Brain pericyte (primary cell): ENCODE data around the gene IKBKE.

Experiments used
- DNase-seq: peaks from one replicate; pipeline ENCODE4 v3.0.0-alpha.2; 2012; ENCODE audit warnings: low read depth, low spot score

The IKBKE gene

DNA sequence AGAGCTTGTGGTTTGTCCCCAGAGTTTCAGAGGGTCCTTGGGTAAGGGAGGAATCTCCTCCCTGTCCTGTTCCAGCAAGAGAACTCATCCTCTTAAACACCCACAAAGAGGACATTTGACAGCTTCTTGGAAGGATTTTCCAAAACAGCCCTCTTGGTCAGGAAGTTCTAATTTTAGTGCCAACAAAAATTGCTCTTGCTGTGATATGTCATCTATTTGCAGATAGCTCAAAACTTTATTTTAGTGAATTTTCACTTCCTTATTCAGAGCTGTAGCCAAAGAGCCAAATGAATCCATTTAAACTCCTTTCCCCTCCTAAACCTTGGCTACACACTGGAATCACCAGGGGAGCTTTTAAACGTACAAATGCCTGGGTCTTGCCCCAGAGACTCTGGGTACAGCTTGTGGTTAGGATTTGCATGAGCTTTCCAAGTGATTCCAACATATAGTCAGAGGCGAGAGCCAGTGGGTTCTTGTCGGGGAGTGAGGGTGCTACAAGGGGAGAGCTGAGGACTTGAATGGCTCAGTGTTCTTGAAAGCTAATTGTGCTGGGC is 25.3 kb downstream of the IKBKE start:
- no peak for DNase-seq

DNA sequence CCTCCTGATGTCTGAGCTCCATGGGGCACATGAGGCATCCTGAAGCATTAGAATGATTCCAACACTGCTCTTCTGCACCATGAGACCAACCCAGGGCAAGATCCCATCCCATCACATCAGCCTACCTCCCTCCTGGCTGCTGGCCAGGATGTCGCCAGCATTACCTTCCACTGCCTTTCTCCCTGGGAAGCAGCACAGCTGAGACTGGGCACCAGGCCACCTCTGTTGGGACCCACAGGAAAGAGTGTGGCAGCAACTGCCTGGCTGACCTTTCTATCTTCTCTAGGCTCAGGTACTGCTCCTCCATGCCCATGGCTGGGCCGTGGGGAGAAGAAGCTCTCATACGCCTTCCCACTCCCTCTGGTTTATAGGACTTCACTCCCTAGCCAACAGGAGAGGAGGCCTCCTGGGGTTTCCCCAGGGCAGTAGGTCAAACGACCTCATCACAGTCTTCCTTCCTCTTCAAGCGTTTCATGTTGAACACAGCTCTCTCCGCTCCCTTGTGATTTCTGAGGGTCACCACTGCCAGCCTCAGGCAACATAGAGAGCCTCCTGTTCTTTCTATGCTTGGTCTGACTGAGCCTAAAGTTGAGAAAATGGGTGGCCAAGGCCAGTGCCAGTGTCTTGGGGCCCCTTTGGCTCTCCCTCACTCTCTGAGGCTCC is 26.0 kb downstream of the IKBKE start:
- no peak for DNase-seq

DNA sequence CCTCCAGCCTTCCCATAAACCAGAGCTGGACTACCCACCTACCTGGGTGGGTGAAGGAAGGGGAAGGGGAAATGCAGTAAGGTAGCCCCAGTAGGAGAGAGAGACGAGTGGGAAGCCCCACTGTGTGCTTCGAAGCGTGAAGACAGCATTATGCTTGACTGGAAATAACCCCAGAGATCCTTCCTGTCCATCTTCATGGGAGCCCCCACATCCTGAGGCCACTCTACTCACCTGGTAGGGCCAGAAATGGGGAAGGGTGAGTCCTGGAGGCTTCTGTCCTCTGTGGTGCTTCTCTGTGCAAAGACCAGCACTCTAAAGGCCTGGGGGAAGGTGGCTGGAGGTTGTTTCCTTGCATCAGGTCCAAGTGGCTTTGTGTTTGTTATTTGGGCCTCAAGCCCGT is 27.1 kb downstream of the IKBKE start:
- no peak for DNase-seq

DNA sequence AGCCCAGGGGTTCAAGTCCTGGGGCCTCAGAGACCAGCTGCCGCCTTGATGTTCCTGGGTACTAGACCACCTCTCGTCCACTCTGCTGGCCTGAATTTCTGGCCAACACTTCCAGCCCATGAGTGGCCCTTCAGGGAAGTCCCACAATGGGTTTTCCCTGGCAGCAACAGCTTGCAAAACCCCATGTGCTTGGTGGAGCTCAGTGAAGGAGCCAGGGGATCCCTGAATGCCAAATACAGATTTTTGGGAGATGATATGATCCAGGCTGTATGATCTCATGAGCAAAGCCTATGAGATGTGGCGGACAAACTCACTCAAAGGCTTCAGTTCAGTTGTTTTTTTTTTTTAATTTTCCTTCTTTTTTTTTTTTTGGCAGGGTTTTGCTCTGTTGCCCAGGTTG is 27.5 kb downstream of the IKBKE start:
- no peak for DNase-seq

DNA sequence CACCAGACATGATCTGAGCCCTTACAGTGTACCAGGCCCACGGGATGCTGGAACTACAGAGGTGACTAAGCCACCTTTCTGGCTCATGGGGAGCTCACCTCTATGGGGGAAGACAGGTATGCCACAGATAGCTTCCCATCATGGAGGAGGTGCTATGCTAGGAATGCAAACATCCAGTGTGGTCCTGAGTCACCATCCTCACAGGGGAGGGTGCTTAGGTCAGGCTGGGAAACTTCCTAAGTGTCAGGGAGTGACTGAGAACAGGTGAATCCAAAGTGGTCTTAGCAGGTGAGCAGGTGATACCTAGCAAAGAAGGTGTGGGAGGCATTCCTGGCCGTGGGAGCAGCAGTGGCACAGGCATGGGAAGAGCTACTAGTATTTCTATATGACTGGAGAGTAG is 28.4 kb downstream of the IKBKE start:
- no peak for DNase-seq

DNA sequence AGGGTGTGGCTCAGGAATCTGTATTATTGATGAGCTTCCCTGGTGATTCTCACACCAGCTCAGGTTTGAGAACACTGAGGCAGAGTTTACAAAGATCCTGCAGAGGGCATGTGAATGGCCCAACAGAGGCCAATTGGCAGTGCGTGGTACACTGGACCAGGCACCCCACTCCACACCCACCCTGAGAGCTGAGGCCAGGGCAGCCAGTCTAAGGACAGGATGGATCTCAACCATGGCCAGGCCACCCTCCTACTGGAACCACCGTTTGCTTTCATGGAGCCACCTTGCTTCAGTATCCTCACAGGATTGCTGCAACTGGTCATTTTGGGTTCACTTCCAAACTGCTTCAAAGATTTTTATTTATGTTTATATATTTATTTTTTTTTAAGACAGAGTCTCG is 29.8 kb downstream of the IKBKE start:
- DNase-seq, result no peak

DNA sequence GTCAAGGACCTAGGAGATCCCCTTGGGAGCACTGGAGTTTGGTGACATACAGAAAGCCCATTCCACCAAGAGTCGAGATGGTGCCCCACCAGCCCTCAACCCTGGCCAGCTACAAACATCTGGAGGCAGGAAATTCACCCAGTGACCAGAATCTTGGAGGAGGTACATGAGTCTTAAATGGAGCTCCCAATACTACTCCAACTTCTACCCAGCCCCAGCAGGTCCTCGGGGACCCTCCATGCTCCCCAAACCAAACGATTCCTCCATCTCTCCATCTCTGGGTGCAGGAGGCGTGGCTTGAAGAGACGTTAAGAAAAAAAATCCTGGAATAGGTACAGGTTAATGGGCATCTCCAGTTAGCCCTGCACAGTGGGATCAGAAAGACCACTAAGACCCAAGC is 31.6 kb downstream of the IKBKE start:
- DNase-seq, result no peak

DNA sequence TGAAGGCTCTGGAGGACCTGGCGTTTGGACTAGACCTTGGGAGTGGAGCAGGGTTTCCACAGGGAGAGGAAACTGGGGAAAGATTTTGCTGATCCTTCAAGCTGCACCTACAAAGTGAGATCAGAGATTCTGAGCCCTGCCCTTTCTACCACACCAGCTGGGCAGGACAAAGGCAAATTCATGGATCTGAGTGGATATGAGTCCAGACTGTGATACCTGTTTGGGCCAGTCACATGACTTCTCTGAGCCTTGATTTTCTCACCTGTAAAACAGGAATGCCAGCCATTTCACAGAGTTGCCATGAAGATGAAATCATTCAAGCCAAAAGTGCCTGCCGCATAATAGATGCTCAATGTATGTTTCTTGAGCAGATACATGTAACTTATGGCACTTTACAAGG is 32.1 kb downstream of the IKBKE start:
- no peak for DNase-seq

DNA sequence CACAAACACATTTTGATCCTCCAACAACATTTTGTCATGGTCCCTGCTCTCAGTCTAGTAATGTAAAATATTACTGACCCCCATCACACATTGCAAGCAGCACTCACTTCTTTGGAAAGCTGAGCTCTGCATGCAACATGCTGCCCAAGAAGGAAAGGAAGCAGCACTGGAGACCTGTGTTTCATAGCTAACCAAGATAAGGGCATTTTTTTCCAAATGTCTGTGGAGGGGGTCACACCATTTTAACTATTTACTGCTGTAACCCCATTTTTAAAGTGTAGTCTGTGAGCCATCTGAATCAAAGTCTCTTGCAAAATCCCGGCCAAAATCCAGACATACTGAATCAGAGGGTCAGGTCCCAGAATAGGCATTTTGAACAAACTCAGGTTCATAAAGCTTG is 32.5 kb downstream of the IKBKE start:
- no peak for DNase-seq

DNA sequence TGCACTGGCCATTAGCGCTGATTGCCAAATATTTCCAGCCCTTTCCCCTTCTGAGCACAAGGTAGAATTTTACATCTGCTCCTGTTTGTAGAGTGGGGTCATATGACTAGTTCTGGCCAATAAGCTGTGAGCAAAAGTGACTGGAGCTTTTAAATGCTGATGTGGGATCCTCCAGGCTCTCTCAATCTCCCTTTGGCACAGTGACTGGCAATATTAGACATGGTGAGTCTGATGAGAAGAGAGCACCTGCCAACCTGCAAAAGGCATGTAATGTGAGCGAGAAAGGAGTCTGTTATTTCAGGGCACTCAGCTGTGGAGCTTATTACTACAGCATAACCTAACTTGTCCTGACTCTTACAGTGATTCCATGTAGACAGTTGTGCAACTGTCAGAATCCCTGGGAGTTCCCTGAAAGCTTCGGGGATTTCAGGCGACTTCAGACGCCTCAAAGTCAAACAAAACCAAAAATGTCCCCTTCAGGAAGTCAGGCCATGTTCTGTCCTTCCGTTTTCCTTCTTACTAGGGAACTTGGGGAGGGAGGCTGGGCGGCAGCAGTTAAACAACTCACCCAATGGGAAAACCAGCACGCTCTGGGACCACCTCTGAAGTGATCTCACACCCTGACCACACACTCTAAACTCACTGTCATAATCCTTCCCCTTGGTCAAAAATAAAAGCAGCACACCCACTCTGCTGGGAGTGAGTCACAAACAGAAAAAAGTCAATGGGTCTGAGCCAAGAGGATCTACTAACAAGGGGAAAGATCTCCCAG is 33.5 kb downstream of the IKBKE start:
- DNase-seq, result peak; percentile 55

DNA sequence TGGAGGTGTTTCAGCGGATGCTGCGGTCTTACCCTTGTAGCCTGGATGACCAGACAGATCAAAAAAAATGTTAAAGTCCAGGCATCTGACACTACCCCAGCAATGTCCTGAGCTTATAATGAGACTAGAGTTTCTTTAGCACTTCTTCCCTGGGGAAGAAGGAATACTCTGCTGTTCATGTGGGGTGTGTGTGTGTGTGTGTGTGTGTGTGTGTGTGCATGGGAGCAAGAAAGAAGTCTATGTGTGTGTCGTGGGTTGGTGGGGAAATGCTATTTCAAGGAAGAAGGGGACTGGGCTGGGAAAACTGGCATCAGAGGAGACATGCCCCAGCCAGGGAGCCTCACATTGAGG is 34.1 kb downstream of the IKBKE start:
- no peak for DNase-seq

DNA sequence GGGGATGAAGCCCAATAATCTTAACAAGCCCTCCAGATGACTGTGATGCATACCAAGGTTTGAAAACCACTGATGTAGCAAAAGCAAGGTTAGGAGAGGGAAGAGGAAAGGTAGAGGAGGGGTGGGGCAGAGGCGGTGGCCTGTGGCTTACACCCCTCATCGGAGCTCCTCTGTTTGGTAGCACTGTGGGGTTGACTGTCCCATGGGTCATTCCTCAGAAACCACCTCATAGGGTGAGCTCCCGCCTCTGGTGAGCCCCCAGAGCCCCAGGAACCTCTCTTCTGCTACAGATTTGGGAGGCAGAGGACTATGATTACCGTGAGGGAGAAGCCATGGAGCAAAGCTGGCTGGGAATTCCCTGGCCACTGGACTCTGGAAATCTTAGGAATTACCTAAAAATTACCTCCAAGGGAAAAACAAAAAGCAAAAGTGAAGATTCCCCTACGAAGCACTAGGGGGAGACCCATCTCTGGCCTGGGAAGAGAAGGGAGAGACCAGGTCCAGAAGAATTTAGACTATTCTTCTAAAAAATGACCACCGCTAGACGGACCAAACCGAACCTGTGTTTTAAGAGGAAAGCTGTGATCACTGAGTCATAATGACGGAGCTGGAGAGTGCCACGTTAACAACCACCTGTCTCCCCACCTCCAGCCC is 35.6 kb downstream of the IKBKE start:
- no peak for DNase-seq

DNA sequence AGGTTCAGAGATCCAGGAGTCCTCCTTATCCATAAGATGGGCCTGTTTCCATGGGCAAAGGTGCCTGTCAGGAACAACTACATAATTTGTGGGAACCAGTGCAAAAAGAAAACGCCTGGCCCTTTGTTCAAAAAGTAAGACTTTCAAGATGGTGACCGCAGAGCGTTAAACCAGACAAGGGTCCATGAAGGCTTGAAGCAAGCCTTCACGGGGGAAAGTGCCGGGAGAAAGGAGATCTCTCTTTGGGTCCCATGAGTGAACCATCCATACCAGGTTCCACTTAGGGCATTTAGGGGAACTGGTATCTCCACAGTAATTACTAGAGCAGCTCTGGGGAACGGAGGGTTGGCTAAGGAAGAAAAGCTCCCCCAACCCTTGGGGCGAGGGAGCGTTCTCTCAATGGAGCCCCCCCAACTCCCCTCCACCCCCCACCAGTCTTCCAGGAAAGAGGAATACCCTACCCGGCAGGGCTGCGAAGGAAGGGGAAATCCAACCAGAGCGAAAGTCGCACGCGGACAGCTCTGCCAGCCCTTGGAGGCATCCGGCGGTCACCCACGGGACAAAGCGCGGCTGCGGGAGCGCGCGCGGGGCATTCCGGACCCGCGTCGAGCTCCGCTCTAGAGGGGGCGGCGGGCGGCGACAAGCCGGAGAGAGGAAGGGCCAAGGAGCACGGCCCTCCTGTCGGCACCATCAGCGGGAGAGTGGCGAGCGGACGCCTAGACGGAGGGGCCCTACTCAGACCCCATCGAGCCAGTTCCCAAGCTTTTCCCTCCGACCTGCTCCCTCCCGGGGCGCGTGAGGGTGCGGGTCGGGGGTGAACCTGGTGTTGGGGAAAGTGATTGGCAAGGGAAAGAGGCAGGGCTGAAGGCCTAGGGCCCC is 36.4 kb downstream of the IKBKE start:
- DNase-seq, result no peak

DNA sequence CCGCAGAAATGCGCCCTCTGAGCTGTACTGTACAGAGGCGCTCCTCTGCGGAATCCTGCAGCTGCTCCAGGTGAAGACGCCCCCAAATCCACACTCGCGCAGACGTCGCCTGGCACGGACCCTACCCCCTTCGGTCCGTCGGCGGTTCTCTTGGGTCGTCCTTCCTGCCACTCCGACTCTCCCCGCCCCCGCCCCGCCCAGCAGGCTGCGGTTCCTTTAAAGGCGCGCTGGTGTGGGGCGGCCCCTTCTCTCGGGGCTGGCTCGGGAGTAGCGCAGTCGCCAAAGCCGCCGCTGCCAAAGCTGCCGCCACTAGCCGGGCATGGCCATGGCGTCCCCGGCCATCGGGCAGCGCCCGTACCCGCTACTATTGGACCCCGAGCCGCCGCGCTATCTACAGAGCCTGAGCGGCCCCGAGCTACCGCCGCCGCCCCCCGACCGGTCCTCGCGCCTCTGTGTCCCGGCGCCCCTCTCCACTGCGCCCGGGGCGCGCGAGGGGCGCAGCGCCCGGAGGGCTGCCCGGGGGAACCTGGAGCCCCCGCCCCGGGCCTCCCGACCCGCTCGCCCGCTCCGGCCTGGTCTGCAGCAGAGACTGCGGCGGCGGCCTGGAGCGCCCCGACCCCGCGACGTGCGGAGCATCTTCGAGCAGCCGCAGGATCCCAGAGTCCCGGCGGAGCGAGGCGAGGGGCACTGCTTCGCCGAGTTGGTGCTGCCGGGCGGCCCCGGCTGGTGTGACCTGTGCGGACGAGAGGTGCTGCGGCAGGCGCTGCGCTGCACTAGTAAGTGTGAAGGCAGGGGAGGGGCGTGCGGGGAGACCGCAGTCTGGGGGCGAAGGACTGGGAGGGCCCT is 37.2 kb downstream of the IKBKE start, which contains the start of gene RASSF5:
RASSF5 (plus strand) TSS at position 248 of the 846 bp plus-strand sequence; CDS start at position 320, 72 bp downstream.
- no peak for DNase-seq

DNA sequence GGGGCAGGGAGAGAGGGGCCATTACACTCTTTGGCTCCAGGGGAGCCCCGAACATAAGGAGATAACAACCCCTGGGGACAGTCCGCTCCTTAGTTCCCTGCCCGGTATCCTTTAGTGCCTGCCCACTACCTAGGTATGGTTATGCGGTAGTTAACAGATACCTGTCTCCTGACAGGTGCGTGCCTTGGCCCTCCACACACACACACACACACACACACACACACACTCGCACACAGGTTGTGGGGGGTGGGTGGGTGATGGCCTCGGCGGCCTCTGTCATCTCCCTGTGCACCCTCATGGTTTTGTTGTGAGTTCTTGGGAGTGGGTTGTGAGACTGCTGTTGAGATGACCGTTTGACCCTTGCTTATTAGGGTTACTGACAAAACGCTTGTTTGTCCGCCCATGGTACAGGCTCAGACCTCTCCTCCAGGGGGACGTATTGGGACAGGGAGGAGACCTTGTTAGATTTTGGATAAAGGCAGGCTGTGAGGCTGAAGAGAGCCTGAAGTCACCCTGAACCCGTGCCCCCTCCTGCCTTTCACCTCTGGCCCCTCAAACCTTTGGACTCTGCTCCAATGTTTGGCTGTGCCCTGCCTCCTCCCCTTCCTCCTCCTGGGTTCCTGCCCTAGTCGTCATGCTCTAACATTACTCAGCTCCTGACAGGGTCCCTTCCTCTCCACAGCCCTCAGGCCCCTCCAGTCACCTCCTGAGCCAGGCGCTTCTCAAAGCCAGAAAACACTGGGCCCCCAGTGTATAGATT is 38.0 kb downstream of the IKBKE start:
- no peak for DNase-seq

DNA sequence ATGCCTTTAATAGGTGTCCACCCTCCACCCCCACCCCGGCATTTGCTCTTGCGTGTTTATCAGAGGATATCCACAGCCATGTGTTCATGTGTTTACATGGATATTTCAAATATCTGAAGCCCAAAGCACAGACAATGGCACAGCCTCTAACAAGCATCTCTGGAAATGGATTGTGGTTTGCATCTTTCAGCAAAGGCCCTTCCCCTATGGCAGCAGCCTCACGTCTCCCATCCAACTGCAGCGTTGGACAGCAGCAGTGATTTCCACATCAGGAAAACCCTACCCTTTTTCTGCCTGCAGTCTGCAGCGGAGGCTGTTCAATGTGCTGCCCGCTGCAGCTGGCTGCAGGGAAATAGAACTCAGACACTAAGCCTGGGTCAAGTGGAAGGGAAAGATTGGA is 38.7 kb downstream of the IKBKE start:
- DNase-seq, result no peak

DNA sequence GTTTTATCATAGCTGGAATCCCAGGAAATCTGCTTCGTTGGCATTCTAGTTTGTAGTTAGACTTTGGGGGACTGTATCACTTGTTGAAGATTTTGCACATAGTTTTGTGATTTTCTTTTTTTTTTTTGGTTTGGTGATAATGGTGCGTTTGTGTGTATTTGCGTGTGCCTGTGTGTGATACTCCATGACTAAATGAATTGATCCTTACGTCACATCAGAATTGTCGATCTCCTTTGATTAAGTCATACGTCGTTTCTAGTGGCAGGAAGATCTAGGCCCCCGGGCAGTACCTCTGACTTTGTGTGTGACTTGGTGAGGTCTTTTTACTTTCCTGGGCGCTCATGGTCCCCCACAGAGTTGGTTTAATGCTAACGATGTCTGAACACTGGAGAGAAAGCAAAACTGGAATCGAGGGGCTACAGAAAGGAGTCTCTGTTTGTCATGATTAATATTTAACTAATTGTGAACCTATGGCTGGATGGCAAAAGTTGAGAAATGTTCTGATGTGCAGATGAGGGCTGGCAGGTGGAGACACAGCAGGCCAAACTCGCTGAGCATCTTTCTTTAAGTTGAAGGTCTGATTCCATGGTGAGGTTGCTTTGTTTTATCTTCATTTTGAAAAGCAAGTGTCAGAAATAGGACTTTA is 39.5 kb downstream of the IKBKE start:
- no peak for DNase-seq

DNA sequence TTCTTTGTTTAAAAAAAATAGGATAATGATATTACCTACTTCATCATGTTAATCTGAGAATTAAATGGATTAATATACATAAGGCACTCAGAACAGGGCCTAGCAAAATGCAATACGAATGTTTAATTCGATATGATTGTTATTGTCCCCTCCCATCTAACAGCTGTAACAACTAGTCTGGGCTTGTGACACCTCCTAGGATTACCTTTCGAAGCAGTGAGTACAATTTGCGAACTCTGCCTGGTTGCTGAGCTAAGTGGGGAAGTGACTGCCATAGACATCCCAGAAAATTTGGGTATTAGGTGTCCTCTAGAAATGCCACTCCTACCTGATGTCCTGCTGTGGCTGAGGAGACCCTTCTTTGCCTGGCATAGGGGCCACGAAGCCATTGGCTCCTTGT is 40.1 kb downstream of the IKBKE start:
- no peak for DNase-seq

DNA sequence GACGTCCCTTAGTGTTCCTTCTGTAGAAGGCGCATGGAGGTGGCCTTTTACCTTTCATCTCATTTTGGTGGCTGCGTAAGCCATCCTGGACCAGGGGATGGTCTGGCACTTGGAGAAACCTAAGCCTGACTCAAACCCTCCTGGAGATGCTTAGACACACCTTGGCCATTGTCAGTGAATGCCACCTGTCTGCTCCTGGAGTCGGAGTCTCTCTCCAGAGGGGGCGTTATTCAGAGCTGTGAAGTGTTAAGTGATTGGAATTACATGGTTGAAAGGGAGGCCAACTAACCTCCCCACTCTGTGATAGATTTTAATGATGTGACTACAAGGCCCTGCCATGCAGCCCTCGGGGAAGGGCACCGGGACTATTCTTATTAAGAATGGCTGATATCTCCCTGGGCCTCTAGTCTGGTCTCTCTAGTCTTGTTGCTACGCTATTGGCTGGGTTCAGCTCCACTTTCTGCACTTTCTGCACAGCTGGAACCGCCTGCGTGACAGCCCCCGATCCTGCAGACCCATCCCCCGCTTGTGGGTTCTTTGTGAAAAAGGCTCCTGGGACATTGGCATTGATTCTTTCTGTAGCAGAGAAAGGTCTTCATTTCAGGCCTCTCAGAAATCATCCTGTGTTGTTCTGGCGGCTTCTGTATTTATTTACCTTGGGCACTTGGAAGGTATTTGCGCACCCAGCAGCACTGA is 41.2 kb downstream of the IKBKE start:
- DNase-seq, result no peak
